NOMO-1 (cell line): ENCODE data around the gene ZFR.

Experiments
- DNase-seq, 2 experiments: peaks; one replicate each; lab custom pipeline; 2025; ENCODE audit not compliant: unreplicated experiment in 2 of 2; lab: John Stamatoyannopoulos, UW

The ZFR gene

DNA sequence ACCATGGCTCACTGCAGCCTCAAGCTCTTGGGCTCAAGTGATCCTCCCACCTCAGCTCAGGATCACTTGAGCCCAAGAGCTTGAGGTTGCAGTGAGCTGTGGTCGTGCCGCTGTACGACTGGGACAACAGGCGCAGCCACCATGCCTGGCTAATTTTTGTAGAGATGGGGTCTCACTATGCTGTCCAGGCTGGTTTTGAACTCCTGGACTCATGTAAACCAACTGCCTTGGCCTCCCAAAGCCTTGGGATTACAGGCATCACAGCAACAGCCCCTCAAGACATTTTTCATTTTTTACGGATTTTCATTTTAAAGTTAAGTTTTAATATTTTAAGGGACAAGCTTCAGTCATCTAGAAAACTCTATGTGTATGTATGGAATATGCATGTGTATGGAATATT is 78.9 kb downstream of the ZFR start:
- DNase-seq: no peak

DNA sequence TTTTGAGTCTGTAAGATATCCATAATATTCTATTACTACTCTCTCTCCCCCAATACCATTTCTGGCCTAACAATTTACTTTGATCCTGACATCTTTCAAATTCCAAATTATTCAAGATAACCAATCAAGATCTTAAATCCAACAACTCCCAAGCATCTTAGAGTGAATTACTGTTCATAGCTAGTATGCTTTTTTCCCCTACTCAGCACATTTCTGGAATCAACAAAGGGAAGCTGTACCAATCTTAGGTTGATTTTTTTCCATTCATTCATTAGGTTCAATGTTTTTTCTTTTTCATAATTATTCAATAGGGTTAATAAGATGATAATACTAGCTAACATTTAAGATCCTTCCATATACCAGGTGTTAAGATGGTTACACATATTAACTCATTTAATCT is 81.5 kb downstream of the ZFR start:
- no peak for DNase-seq

DNA sequence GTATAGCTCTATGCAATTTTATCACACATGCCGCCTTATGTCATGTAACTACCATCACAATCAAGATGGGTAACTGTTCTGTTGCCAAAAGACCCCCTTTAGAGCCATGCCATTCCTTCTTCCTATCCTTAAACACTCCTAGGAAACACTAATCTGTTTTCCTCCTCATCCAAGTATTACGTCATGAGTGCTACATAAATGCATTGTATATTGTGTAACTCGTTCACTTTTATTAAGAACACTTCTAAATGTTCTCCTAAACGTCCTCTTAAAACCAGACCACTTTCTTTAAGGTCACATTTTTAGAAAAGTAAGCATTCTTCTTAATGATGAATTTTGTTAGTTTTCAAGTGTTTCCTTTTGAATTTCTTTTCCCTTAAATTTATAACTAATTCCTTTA is 82.0 kb downstream of the ZFR start:
- no peak for DNase-seq

DNA sequence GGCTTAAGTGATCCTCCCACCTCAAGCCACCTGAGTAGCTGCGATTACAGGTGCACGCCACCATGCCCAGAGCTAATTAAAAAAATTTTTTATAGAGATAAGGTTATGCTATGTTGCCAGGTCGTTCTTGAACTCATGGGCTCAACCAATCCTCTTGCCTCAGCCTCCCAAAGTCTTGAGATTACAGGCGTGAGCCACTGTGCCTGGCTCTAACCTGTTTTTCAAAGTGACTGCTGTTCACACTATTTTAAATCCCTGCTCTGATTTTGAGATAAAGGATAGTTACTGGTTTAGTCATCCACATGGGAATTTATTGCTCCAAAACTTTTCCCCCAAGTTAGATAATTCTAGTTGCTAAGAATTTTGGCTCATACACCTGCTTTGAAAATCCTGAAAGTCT is 83.6 kb downstream of the ZFR start:
- DNase-seq: no peak

DNA sequence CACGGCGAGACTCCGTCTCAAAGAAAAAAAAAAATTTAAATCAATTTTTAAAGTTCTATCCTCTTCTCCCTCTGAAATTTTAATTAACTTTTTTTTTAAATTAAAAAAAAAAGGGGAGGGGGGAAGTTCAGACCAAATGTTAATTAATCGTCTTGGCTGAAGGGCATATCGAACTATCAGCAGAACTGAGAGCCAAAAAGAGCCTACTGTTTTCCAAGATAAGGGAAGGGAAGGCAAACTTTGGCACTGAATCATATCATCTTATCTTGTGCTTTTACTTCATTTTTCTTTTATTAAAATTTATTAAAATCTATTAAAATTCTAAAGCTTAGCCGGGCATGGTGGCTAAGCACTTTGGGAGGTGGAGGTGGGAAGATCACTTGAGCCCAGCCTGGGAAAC is 85.9 kb downstream of the ZFR start:
- no peak for DNase-seq

DNA sequence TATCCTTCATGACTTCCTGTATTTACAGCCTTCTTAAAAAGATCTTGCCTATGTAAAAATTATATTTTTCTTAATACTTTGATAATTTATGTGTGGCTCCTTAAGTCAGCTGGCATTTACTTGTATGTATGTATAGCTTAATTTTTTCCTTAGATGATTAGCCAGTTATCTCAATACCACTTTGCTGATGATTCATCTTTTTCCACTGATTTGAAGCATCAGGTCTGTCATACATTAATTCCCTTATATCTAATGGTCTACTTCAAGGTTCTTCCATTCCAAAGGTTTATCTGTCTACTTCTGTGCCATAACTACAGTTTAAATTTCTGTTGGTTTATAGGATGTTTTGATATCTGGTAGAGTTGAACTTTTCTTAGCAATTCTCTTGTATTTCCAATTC is 86.9 kb downstream of the ZFR start:
- no peak for DNase-seq

DNA sequence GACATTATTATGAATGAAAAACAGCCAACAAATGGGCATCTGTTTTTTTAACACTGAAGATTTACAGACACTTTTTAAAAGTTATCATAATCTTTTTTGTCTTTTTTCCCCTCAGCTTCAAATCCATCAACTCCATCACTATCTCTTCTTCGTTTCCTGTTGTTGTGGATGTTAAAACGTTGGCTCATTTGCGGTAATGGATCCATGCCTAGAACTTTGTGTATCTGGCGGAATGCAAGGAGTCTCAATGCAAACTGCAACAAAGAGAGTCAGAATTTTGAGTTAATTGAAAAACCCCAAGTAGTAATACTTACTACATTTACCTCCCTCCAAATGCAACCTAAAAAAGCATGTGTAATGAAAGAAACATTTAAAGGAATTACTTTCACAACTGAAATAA is 88.9 kb downstream of the ZFR start:
- no peak for DNase-seq

DNA sequence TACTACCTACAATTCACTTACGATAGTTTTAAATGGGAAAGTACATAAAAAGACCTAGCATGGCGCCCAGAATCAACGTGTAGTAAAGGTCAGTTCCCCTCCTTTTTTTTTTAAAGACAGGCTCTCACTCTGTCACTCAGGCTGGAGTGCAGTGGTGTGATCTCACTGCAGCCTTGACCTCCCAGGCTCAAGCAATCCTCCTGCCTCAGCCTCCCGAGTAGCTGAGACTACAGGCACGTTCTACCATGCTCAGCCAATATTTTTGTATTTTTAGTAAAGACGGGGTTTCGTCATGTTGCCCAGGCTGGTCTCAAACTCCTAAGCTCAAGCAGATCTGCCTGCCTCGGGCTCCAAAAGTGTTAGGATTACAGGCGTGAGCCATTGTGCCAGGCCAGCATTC is 91.1 kb downstream of the ZFR start:
- DNase-seq: no peak

DNA sequence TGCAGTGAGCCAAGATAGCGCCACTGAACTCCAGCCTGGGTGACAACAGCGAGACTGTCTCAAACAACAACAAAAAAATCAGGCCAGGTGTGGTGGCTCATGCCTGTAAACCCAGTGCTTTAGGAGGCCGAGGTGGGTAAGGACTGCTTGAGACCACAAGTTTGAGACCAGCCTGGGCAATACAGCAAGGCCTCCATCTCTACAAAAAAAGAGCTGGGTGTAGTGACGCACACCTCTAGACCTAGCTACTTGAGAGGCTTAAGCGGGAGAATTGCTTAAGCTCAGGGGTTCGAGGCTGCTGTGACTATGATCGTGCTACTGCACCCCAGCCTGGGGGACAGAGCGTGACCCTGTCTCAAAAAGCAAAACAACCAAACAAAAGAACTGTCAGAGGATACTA is 91.9 kb downstream of the ZFR start:
- no peak for DNase-seq

DNA sequence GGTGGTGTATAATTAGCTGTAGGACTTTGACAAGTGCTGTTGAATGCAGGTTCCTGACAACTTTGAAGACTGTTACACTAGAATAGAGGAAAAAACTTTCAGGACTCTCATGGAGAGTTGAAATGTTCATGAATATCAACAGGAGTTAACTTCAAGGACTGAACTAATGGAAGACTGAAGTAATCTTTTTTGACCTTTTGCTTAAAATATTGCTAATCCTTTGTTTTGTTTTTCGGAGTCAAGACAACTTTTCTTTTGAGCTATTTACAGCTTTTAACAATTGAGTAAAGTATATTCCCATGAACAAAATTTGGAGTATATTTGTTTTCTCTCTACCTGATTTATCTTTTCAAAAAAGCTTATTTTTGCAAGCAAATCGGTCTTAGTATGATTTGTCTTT is 97.7 kb downstream of the ZFR start:
- DNase-seq: no peak

DNA sequence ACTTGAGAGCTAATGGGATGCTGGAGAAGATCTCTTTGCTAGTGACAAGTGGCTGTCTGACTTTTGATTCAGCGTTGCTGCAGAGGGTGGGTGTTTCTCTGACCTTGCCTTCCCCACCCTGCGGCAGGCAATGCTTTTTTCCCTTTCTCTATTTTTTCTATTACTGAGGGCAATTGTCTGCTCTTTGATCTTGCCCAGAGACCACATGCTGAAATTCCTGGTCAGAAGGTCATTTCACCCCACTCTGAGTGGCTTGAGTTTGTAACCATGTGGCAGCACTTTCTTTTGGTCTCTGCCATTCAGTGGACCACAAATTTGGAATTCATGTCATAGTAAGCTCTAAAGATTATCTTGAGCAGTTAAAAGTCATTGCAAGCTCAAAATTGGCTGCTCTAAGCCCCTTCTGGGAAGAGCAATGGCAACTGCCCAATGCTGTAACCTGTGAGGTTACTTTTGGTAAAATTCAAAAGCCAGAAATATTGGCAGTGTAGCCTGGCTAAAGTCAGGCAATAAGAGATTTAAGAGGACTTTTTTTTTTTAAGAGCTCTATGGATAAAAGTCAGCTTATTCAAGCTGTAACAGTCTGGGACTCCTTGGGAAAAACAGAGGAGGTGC is 101.4 kb downstream of the ZFR start:
- DNase-seq: no peak

DNA sequence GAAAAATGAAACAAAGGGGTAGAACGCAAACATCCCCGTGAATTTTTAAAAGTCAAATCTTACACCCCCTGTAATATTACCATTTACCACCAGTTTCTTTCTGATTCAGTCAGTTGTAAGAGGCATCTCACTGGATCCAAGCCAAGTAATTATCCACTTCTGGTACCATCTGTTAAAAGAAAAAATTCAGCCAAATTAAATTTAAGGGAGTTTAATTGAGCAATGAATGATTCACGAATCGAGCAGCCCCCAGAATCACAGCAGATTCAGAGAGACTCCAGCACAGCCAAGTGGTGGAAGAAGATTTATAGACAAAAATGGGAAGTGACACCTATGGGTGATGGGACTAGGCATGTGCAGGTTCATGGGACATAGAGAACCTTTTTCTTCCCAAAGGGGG is 101.9 kb downstream of the ZFR start:
- DNase-seq: no peak

DNA sequence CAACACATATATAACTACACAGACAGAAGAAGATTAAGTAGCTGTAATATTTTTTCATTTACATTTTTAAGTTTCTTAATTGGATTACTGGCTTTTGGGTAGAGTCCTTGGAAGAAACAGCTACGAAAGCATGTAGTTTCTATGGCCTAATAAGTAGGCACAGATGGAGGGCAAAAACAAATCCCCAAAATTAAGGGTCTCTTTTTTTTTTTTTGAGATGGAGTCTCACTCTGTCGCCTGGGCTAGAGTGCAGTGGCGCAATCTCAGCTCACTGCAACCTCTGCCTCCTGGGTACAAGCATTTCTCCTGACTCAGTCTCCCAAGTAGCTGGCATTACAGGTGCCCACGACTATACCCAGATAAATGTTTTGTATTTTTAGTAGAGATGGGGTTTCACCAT is 104.7 kb downstream of the ZFR start:
- no peak for DNase-seq

DNA sequence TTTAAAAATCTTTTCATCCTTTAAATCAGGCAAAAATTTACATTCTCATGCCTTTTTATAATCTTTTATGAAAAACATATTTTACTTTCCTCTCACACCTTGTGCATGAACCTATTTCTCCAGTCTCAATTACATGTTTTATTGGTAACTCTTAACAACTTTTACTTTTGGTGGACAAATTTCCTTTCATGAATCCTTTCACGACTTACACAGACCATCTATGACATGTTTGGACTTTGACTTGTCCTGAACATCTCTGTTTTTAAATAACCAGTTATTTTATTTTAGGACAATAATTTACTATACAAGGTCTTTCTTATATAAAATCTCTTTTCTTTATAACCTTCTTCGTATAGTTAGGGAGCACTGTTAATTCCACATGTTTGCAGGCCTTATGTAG is 105.3 kb downstream of the ZFR start:
- DNase-seq: no peak

DNA sequence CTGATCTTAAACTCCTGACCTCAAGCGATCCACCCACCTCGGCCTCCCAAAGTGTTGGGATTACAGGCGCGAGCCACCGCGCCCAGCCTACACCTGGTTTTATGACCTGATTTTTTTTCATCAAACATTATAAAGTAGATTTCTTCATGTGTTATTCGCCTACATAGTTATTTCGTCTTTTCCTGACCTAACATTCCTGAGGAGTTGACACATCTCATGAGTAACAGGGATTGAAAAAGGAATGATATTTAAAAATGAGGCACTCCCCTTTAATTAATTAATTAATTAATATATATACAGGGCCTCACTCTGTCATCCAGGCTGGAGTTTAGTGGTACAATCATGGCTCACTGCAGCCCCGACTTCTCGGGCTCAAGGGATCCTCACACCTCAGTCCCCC is 111.6 kb downstream of the ZFR start:
- DNase-seq: no peak

DNA sequence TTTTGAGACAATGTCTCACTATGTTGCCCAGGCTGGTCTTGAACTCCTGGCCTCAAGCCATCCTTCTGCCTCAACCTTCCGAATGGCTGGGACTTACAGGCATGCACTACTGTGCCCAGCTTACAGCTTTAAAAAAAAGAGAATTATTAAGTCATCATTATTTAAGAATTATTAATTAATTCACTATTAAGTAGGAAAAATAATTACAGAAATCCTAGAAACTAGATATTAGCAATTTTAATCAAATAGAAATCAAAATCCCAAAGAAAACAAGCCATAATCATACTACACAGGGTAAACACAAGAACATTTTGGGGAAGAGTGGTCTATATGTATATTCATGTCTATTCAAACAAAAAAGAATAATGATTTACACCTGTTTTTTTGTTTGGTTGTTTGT is 112.2 kb downstream of the ZFR start:
- DNase-seq: no peak

DNA sequence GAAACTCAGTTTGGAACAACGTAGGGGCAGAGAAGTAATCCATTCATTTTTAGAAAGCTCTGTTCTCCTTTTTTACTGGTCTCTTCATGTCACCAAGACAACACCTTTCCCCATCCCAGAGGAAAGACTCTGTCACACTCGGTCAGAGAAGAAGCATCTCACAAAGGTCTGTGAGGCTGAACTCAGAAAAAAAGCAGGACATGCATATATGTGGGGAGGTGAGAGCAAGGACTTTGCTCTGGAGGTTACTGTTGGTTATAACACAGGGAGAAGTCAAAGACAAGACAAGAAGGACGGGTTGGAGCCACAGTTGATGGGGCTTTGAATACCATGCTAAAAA is 112.6 kb downstream of the ZFR start:
- peak in 1 of 2 experiments; percentile 16 for DNase-seq

DNA sequence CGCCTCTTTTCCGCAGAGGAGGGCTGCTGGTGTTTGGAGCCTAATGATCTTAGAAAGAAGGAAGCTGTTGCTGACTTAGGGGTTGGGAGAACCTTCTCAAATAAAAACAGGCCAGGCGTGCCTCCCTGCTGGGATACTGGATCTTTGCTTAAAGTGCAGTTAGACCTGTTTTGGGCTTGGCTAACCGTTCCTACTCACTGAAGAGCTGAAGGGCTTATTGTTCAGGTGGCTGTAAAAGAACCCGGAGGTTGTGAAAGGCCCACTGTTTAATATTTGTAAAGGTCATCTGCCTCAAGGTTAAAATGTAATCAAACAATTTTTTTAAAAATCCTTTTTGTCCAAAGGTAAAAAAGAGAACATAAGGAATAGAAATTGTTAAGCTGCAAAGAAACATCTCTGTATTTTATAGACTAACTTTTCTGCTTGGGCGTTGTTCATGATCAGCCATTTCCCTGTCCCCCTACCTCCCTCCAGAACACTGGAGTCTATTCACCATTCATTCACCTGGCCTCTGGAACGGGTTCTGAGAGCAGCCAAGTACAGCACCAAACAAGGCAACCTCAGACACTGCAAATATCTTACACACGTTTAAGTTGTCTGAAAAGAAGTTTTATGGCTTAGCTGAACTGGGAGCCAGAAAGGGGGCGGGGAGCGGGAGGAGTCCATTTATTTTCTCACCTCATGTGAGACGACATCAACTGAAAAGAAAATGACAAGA is 113.2 kb downstream of the ZFR start:
- no peak for DNase-seq

DNA sequence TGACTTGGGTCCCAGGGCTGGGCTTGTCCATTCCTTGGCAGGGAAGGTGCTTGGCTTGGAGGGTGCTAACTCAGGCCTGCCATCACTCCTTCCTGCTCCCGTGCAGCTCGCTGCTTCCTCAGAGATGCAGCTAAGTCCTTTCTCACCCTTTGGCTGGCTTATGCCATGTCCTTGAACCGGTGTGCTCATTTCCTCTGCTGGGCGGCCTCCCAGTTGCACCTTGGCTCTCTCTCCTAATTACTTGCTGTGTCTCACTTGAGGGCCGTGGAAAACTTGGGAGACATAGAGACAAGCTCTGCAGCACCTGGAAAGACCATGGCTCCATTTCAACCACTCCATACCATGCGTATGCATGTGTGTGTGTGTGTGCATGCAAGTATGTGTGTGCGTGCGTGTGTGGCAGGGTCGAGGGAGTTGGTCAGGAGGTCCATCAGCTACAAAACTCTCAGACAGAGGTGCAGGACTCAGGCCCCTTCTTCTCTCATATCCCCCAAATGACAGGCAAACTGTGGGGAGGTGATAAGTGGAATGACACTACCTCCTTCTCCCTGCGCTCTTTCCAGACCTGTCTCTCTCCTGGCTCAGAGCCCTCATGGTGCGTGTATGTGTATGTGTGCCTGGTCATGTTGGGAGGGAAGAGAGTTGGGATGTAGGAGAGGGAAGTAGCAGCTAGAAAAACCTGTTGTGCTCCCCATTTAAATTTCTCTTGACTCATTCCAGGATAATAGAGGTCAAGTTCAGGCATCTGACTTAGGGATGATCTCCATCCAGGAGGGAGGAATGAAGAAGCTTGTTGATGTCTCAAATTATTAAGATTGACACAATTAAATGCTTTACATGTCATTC is 114.2 kb downstream of the ZFR start:
- no peak for DNase-seq

DNA sequence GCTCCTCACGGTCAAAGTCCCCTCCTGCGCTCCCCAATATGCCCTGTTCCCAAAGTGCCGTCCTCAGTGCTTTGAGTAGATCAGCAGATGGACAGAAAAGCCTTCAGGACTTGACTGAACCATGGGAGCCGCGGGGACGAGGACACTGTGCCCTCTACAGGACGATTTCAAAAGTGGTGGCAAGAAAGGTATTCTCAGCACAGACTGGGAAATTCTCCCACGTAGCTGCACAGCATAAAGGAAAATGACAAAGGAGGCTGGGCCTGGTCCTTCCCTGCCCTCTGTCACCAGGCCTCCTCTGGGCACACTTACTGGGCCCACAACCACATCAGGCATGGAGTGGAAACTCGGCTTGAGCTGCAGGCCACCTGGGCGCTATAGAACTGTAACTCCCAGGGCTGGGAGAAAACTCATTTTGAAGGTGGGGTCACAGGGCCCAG is 115.1 kb downstream of the ZFR start:
- peak; percentile 78 to 90 for DNase-seq

DNA sequence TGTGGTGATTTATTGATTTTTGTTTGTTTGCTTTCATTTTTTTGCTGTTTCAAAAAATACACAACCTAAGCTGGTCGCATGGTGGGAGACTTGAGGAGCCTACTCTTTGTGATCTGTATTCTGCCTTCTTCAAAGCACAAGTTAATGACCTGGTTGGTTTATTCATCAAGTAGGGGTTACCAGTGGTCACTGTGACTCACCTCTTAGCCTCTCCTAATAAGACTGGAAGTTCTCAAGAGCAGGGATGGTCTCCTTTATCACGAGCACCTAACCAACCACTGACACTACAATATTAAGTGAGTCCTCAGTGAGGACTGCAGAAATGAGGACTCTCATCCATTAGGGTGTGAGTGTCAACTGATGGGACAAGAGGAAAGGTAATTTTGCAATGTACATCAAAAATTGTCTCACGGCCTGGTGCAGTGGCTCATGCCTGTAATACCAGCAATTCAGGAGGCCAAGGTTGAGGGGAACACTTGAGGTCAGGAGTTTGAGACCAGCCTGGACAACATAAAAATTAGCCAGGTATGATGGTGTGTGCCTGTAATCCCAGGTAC is 118.2 kb downstream of the ZFR start:
- DNase-seq: no peak

DNA sequence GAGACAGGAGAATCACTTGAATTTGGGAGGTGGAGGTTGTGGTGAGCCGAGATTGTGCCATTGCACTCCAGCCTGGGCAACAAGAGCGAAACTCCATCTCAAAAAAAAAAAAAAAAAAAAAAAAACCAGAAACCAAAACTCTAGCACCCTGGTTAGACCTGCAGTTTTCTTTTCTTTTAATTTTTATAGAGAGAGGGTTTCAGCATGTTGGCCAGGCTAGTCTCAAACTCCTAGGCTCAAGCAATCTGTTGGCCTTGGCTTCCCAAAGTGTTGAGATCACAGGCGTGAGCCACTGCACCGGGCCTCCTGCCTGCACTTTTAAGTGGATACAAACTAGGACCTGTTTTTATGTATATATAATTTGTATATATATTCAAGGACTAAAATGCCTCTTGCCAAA is 118.9 kb downstream of the ZFR start:
- DNase-seq: no peak
